Brain microvascular endothelial cell (primary cell): Measurements from ENCODE around the gene ASRGL1.

Experiments used
- DNase-seq: peaks from one replicate; pipeline ENCODE4 v3.0.0-alpha.2; 2020
- H3K27ac ChIP-seq: fragments of 250-450 bp; sonication (Bioruptor Pico); 2 replicates; pipeline ENCODE4 v1.5.1; 2020; ENCODE audit warnings: mild to moderate bottlenecking, moderate library complexity
- H3K27me3 ChIP-seq: fragments of 250-450 bp; sonication (Bioruptor Pico); replicated peaks from 2 replicates; pipeline ENCODE4 v1.5.1; 2020; ENCODE audit warnings: mild to moderate bottlenecking
- H3K36me3 ChIP-seq: fragments of 250-450 bp; sonication (Bioruptor Pico); replicated peaks from 2 replicates; pipeline ENCODE4 v1.5.1; 2020; ENCODE audit warnings: mild to moderate bottlenecking
- H3K4me3 ChIP-seq: 2 replicates; pipeline ENCODE4 v1.5.1; 2011; ENCODE audit warnings: low read depth, mild to moderate bottlenecking, control low read depth, low read length, moderate library complexity
- CTCF ChIP-seq: IDR thresholded peaks from 2 replicates; pipeline ENCODE4 v1.5.1; 2011; ENCODE audit warnings: low read depth, mild to moderate bottlenecking, moderate library complexity, low read length, control low read depth, inconsistent platforms; ENCODE audit errors: missing control alignments
- in situ Hi-C: cut with HindIII; loops from 2 replicates; pipeline ENCODE4 v1.10.0; 2017; ENCODE audit warnings: low sequenced_read_pairs, low pct_ligation_motif_present

The ASRGL1 gene

GRCh38 chr11:62402960-62403730 is 65.9 kb downstream of the ASRGL1 start:
- no peaks in the 10 kb centered on the region for H3K36me3 ChIP-seq
- no peak overlapping the region for H3K27ac ChIP-seq
- no peak for DNase-seq
- H3K27me3 ChIP-seq: no peaks in the 10 kb centered on the region
- TF ChIP-seq CTCF: no peak
- H3K4me3 ChIP-seq: no peak overlapping the region
- in situ Hi-C loops: no loop called here

GRCh38 chr11:62404435-62404834 is 67.2 kb downstream of the ASRGL1 start:
- no peak for DNase-seq
- Histone ChIP-seq H3K4me3 (no peak overlapping the region), H3K36me3 (no peaks in the 10 kb centered on the region), H3K27me3 (no peaks in the 10 kb centered on the region), H3K27ac (no peak overlapping the region)
- in situ Hi-C loops: no loop called here
- TF ChIP-seq CTCF: no peak

GRCh38 chr11:62404901-62405300 is 67.7 kb downstream of the ASRGL1 start:
- in situ Hi-C loops: no loop called here
- Histone ChIP-seq H3K27ac (no peak overlapping the region), H3K27me3 (no peaks in the 10 kb centered on the region), H3K36me3 (no peaks in the 10 kb centered on the region), H3K4me3 (no peak overlapping the region)
- no peak for DNase-seq
- TF ChIP-seq CTCF: no peak

- Histone ChIP-seq H3K27ac (no peak overlapping the region), H3K36me3 (no peaks in the 10 kb centered on the region), H3K27me3 (no peaks in the 10 kb centered on the region), H3K4me3 (no peak overlapping the region)
- no peak for TF ChIP-seq CTCF
- DNase-seq: no peak
- in situ Hi-C loops: no loop called here
Observed at GRCh38 chr11:62406034-62406433, 68.8 kb downstream of the ASRGL1 start.

GRCh38 chr11:62409831-62410230 is 72.6 kb downstream of the ASRGL1 start:
- no peak overlapping the region for H3K4me3 ChIP-seq
- H3K27me3 ChIP-seq: no peaks in the 10 kb centered on the region
- DNase-seq: no peak
- no peaks in the 10 kb centered on the region for H3K36me3 ChIP-seq
- in situ Hi-C loops: no loop called here
- TF ChIP-seq CTCF: no peak
- H3K27ac ChIP-seq: no peak overlapping the region

- TF ChIP-seq CTCF: no peak
- DNase-seq: no peak
- H3K36me3 ChIP-seq: no peaks in the 10 kb centered on the region
- H3K27me3 ChIP-seq: no peaks in the 10 kb centered on the region
- in situ Hi-C loops: no loop called here
- no peak overlapping the region for H3K4me3 ChIP-seq
- no peak overlapping the region for H3K27ac ChIP-seq
Observed at GRCh38 chr11:62410972-62411371, 73.7 kb downstream of the ASRGL1 start.
